Measurements from ENCODE around the gene NRSN2.

Gene NRSN2

DNA sequence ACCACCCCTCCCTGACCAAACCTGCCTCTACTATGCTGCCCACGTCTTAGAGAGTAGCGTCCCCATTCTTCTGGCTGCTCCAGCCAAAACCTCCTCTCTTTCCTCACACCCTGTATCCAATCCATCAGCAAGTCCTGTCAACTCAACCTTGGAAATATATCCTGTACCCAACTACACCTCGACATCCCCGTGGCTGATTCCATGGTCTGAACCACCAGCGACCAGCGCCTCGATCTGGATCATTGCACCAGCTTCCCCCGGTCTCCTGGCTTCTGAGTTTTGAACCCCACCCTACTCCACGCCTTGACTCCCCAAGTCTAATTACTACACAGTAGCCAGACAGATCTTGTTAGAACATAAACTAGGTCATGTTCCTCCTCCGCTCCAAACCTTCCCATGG, 9.8 kb downstream of the NRSN2 start:
- H3K4me3 Mint-ChIP-seq, result no peak overlapping the region
- no peaks in the 10 kb centered on the region for H3K9me3 Mint-ChIP-seq
- H3K27me3 Mint-ChIP-seq, result no peaks in the 10 kb centered on the region
- no peak overlapping the region for H3K27ac Mint-ChIP-seq
- peaks cover 4 to 5% of the 10 kb centered on the region in 2 donors for H3K36me3 Mint-ChIP-seq
- DNase-seq (no peak), ATAC-seq (replicated peaks) (no peak)
- peaks cover 8 to 17% of the 10 kb centered on the region in 2 donors for H3K4me1 Mint-ChIP-seq

- Mint-ChIP-seq H3K36me3 (peaks cover 0 to 1% of the 10 kb centered on the region in 2 donors), H3K4me1 (peaks cover 16 to 27% of the 10 kb centered on the region in 2 donors), H3K9me3 (no peaks in the 10 kb centered on the region), H3K27me3 (peaks cover 0 to 6% of the 10 kb centered on the region in 2 donors), H3K27ac (no peak overlapping the region), H3K4me3 (no peak overlapping the region)
- no peak for DNase-seq
- no peak for ATAC-seq (replicated peaks)
Measured at GRCh38 chr20:358891-359555, 12.1 kb downstream of the NRSN2 start.

DNA sequence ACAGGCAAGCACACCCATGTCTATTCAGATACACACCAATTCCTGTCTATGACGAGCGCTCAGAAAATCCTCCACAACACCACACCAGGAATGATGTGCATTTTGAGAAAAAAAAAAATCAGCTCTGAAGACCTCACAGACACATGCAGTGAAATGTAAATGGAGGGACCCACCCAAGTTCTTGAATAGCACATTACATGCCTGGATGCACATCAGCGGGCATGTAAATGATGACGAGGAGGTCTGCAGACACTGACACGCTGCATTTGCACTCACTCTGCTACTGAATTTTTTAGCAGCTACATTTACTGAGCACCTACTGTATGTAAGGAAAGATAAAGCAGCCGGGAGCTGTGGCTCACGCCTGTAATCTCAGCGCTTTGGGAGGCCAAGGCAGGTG, 14.7 kb downstream of the NRSN2 start:
- Mint-ChIP-seq H3K27ac (no peak overlapping the region), H3K4me1 (peaks cover 19 to 26% of the 10 kb centered on the region in 2 donors), H3K4me3 (no peak overlapping the region), H3K27me3 (peaks cover 0 to 10% of the 10 kb centered on the region in 2 donors), H3K9me3 (no peaks in the 10 kb centered on the region), H3K36me3 (peaks cover 0 to 1% of the 10 kb centered on the region in 2 donors)
- DNase-seq (no peak), ATAC-seq (replicated peaks) (peak in 1 of 2 donors; percentile 58)

GRCh38 chr20:362271-363254, 15.7 kb downstream of the NRSN2 start:
- Mint-ChIP-seq H3K9me3 (no peaks in the 10 kb centered on the region), H3K27me3 (peaks cover 0 to 10% of the 10 kb centered on the region in 2 donors), H3K4me1 (peaks cover 19 to 26% of the 10 kb centered on the region in 2 donors), H3K36me3 (no peaks in the 10 kb centered on the region), H3K27ac (peak overlapping the region; percentile 37), H3K4me3 (no peak overlapping the region)
- ATAC-seq (replicated peaks) (peak; percentile 38 to 46), DNase-seq (no peak)

DNA sequence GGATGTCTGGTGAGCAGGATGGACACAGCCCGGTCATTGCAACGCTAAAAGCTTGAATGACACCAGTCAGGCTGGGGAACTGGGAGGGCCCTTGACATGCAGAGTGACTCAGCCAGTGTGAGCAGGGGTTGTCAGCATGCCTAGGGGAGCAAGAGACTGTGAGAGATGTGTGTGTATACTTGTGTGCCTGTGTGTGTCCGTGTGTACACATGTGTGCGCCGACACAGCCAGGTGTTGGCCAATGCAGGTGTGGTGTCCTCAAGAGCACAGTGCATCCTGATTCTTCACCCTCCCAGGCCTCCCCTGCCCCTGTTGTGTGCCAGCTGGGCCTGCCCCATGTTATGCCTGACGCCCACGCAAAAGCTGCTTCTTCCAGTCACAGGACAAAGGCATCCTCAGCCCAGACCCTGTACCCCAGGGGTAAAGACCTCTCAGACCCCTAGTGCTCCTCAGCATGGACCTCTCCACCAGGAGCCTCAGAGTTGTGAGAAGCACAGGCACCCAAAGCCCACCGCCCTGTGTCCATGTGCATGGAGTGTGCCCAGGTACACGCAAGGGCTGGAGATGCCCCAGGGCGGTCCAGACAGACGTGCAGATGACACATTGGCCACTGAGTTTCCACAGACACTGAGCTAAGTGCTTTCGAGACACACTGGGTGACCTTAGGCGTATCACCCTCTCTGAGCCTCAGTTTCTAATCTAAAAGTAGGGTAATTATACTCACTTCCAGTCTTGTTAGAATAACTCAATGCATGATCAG, 16.6 kb downstream of the NRSN2 start:
- H3K9me3 Mint-ChIP-seq, result no peaks in the 10 kb centered on the region
- H3K27ac Mint-ChIP-seq, result no peak overlapping the region
- H3K36me3 Mint-ChIP-seq, result no peaks in the 10 kb centered on the region
- H3K4me1 Mint-ChIP-seq, result peaks cover 19 to 26% of the 10 kb centered on the region in 2 donors
- DNase-seq (no peak), ATAC-seq (replicated peaks) (no peak)
- no peak overlapping the region for H3K4me3 Mint-ChIP-seq
- H3K27me3 Mint-ChIP-seq, result peaks cover 2 to 11% of the 10 kb centered on the region in 2 donors

DNA sequence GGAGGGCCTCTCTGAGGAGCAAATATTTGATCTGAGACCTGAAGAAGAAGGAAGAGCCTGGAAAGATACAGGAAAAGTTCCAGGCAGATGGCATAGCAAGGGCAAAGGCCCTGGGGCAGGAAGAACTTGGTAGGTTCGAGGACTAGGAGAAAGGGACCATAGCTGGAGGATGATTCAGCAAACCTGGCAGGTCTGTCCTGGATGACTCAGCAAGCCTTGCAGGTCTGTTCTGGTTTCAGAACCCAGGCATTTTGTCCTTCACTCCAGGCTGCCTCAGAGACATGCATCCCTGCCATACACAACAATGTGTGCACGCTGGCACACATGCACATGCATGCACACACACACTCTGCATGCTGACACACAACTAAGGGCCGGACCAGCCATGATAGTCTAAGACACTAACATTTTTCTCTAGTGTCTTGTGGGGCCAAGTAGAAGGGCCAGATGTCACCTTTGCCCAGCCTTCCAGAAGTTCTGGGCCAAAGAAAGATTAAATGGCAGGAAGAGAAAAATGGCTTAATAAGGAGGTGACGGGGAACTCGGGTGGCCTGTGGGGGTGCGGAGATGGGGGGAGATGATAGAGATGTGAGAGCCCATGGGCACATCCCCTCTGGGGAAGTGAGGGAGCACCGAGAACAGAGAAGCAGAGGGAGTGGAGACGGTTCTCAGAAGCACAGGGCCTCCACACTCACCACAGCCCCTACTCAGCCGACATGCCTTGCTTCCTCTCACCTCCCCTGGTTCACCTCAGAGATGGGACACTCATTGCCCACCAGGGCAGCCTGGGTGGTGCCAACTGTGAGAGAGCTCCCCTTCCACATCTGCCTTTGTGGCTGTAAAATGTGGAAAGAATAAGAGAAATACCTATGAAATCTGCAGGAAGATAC, 18.2 kb downstream of the NRSN2 start:
- Mint-ChIP-seq H3K27ac (peak overlapping the region; percentile 14), H3K4me1 (peaks cover 19 to 26% of the 10 kb centered on the region in 2 donors), H3K36me3 (no peaks in the 10 kb centered on the region), H3K27me3 (peaks cover 7 to 18% of the 10 kb centered on the region in 2 donors), H3K4me3 (no peak overlapping the region), H3K9me3 (no peaks in the 10 kb centered on the region)
- DNase-seq (no peak), ATAC-seq (replicated peaks) (peak in 1 of 2 donors; percentile 16)

DNA sequence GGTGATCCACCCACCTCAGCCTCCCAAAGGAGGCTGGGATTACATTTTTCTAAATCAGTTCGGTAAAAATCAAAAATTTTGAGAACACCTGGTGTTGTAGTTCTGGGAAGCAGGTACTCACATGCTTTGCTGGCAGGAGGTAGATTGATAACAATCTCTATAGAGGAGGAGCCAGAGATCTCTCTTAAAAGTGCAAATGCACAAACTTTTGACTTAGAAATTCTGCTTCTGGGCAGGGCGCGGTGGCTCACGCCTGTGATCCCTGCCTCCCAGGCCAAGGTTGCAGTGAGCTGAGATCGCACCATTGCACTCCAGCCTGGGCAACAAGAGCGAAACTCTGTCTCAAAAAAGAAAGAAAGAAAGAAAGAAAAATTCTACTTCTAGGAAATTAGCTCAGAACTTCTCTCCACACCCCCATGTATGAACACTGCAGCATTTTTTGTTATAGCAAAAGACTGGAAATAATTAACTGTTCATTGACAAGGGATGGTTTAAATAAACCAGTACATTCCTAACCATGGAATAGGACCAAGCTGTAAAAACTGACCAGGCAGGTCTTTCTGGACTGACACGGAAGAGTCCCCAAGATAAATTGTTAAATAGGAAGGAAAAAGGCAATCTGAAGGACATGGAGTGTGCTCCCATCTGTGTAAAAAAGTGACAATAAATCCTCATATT, 19.3 kb downstream of the NRSN2 start:
- peaks cover 17 to 22% of the 10 kb centered on the region in 2 donors for H3K4me1 Mint-ChIP-seq
- ATAC-seq (replicated peaks) (no peak), DNase-seq (no peak)
- no peaks in the 10 kb centered on the region for H3K36me3 Mint-ChIP-seq
- no peak overlapping the region for H3K4me3 Mint-ChIP-seq
- no peak overlapping the region for H3K27ac Mint-ChIP-seq
- H3K9me3 Mint-ChIP-seq, result no peaks in the 10 kb centered on the region
- H3K27me3 Mint-ChIP-seq, result peaks cover 7 to 18% of the 10 kb centered on the region in 2 donors

GRCh38 chr20:366719-367485, 20.0 kb downstream of the NRSN2 start:
- Mint-ChIP-seq H3K27me3 (peaks cover 7 to 18% of the 10 kb centered on the region in 2 donors), H3K9me3 (no peaks in the 10 kb centered on the region), H3K36me3 (no peaks in the 10 kb centered on the region), H3K27ac (no peak overlapping the region), H3K4me1 (peaks cover 11 to 17% of the 10 kb centered on the region in 2 donors), H3K4me3 (no peak overlapping the region)
- no peak for ATAC-seq (replicated peaks)
- DNase-seq, result no peak

GRCh38 chr20:367486-367887, 20.6 kb downstream of the NRSN2 start:
- peaks cover 7 to 15% of the 10 kb centered on the region in 2 donors for H3K27me3 Mint-ChIP-seq
- H3K4me3 Mint-ChIP-seq, result no peak overlapping the region
- no peak for ATAC-seq (replicated peaks)
- H3K4me1 Mint-ChIP-seq, result peaks cover 14 to 19% of the 10 kb centered on the region in 2 donors
- H3K9me3 Mint-ChIP-seq, result no peaks in the 10 kb centered on the region
- no peak for DNase-seq
- no peak overlapping the region for H3K27ac Mint-ChIP-seq
- no peaks in the 10 kb centered on the region for H3K36me3 Mint-ChIP-seq

DNA sequence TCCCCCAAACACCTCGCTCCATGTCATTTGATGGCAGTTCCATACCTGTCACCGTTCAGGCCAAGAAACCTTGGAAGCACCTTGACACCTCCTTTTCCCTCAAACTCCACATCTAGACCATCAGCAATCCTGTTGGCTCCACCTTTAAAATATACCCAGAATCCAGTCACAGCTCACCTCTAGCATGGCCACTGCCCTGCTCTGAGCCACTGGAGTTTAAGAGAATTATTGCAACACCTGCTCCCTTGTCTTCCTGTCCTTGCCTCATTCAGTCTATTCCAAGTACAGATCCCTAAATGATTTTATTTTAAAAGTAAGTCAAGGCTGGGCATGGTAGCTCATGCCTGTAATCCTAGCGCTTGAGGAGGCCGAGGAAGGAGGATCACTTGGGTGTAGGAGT, 22.0 kb downstream of the NRSN2 start:
- Mint-ChIP-seq H3K36me3 (no peaks in the 10 kb centered on the region), H3K4me3 (no peak overlapping the region), H3K27me3 (peaks cover 7 to 12% of the 10 kb centered on the region in 2 donors), H3K9me3 (no peaks in the 10 kb centered on the region), H3K4me1 (peaks cover 17 to 27% of the 10 kb centered on the region in 2 donors), H3K27ac (no peak overlapping the region)
- no peak for DNase-seq
- no peak for ATAC-seq (replicated peaks)

GRCh38 chr20:370151-370600, 23.3 kb downstream of the NRSN2 start:
- H3K27me3 Mint-ChIP-seq, result peaks cover 7 to 11% of the 10 kb centered on the region in 2 donors

GRCh38 chr20:370977-371754, 24.3 kb downstream of the NRSN2 start:
- ATAC-seq (replicated peaks), result no peak
- Mint-ChIP-seq H3K9me3 (no peaks in the 10 kb centered on the region), H3K36me3 (no peaks in the 10 kb centered on the region), H3K4me1 (peaks cover 13 to 20% of the 10 kb centered on the region in 2 donors), H3K27ac (no peak overlapping the region), H3K4me3 (no peak overlapping the region), H3K27me3 (peaks cover 7 to 8% of the 10 kb centered on the region in 2 donors)
- no peak for DNase-seq

More at GRCh38 chr20:370151-370600, 23.3 kb downstream of the NRSN2 start:
- no peaks in the 10 kb centered on the region for H3K36me3 Mint-ChIP-seq
- peaks cover 15 to 20% of the 10 kb centered on the region in 2 donors for H3K4me1 Mint-ChIP-seq
- ATAC-seq (replicated peaks) (no peak), DNase-seq (no peak)
- no peaks in the 10 kb centered on the region for H3K9me3 Mint-ChIP-seq
- no peak overlapping the region for H3K27ac Mint-ChIP-seq
- H3K4me3 Mint-ChIP-seq, result no peak overlapping the region

Measured in stimulated activated naive B cell treated with anti-CD40 and anti-IgM and Interleukin-4, amounts not matched to agents 10 μg/mL and 1 μg/mL and 100 μg/mL, for 72 hours (primary cell).